Spleen (tissue), 11 donors: ENCODE data around the gene KITLG. TPM values are rescaled to one million over a fixed set of nuclear protein-coding genes. Genes with fewer than 3 reads are reported as not detected.

Experiments used
- polyA plus RNA-seq, 3 donors: library from polyadenylated mRNA; stranded (reverse); fragments of 200-250 nt; gene quantifications; one replicate each; pipeline ENCODE4 v1.2.1, GENCODE V29; 2013
- small RNA-seq, 4 donors: library from RNA; depleted of rRNA; stranded (forward); fragments of <200 nt; gene quantifications; one replicate each; pipeline ENCODE3, GENCODE V24; 2016
- total RNA-seq, 7 donors: library from RNA; depleted of rRNA in 3 of 7; stranded (reverse); fragments of >200 nt in 3 of 7; fragmentation: NEBNext Ultra II Directional in 4 of 7; extraction: Animal tissue kit (Norgen Biotek cat#: 25700) in 4 of 7; gene quantifications; one replicate each; pipeline versions ENCODE4 v1.1.0 to v1.2.1, GENCODE V29; 2016 to 2021
- donor health status: healthy with polysubstance abuse.
- donor health status: DM: no; HTN: no; CAD: no; lungs with moderate emphysema.
- donor health status: DM: no; HTN: no; CAD: no.
- donor health status: Bipolar disorder and iron deficiency.
- donor health status: healthy.
- donor health status: DM: no; HTN: no; CAD: no.
- donor health status: DM: yes; HTN: yes; CAD: no.

The KITLG gene
- total and polyA plus RNA-seq, 10 donors, result 0.74 to 8.2 (median 3.8) TPM

Small RNAs within 50 kb of the gene (small RNA-seq; reads per million reads assigned to genes)
- gene RNU1-117P, result 0 reads per million in 4 donors
